Measurements from ENCODE around the gene LRRC27. TPM values are rescaled to one million over a fixed set of nuclear protein-coding genes. Genes with fewer than 3 reads are reported as not detected.
A peak's percentile ranks its signal among the peaks of the same experiment; 100 is the strongest.

The LRRC27 gene
- total and polyA plus RNA-seq, 2 donors (not counting 1 experiment from before 2014, with no cell fraction given), result 4.1 to 11.7 TPM

DNA sequence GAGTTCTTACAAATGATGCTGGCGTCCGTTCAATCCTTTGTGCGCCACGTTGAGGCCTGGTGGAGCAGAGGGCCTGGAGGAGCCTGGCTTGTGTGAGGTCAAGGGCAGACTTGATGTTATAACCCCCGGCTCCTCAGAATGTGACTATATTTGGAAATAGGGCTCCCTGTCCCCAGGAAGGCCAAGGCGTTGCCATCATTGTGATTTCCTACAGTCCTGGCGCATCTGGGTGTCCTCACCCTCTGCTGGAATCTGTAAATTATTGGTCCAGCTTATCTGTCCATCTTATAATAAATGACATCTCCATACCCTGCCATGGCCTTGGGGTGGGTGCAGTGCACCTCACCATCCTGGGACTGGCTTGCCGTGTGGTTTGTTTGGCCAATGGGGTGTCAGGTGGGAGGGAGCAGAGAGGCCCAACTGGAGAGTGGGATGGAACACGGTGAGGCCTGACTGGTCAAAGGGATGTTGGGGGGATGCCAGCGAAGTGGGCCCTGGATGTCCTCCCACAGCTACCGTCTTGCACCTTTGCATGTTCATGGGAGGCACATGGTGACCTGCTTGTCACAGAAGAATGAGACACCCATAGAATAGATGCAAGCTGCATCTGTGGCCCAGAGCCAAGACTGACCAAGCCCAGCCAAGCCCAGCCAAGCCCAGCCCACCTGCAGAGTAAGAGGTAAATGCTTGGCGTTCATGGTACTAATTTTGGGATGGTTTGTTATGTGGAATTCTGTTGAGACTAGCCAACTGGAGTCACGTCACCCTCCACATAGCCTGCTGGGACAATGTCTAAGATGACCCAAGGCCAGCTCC lies 11.1 kb upstream of the LRRC27 start:
- Histone ChIP-seq H3K27ac (ENCODE audit: insufficient read depth, low read length) (peak overlapping the region; percentile 78), H3K4me1 (ENCODE audit: control insufficient read depth, extremely low read depth, insufficient read depth, low read length) (peaks cover 16% of the 10 kb centered on the region), H4K20me1 (ENCODE audit: control insufficient read depth, extremely low read depth, insufficient read depth, low read length) (no peaks in the 10 kb centered on the region), H3K79me2 (ENCODE audit: control insufficient read depth, insufficient read depth, low read length) (peaks cover 1% of the 10 kb centered on the region), H3K4me3 (replicated peaks in 1 of 4; ENCODE audit: control extremely low read depth in 1 of 4, insufficient read depth in 1 of 4, low read depth in 3 of 4, low read length in 4 of 4) (no peak overlapping the region), H2AFZ (ENCODE audit: low read length) (no peak overlapping the region), H3K4me2 (ENCODE audit: extremely low read depth, insufficient read depth, low read length) (no peak overlapping the region), H3K36me3 (ENCODE audit: control insufficient read depth, insufficient read depth, low read length) (peaks cover 4% of the 10 kb centered on the region), H3K9me3 (ENCODE audit: control insufficient read depth, insufficient read depth, low read depth, low read length) (no peaks in the 10 kb centered on the region), H3K27me3 (ENCODE audit: control insufficient read depth, insufficient read depth, low read length) (no peaks in the 10 kb centered on the region), H3K9ac (ENCODE audit: insufficient read depth, low read length) (peak overlapping the region; percentile 21)
- DNase-seq (ENCODE audit: low read depth in 2 of 2), result no peak
- no peak for TF ChIP-seq EZH2 (IDR thresholded peaks at IDR 0.05; ENCODE audit: low read length, missing control alignments)
- TF ChIP-seq, protein P1, sequence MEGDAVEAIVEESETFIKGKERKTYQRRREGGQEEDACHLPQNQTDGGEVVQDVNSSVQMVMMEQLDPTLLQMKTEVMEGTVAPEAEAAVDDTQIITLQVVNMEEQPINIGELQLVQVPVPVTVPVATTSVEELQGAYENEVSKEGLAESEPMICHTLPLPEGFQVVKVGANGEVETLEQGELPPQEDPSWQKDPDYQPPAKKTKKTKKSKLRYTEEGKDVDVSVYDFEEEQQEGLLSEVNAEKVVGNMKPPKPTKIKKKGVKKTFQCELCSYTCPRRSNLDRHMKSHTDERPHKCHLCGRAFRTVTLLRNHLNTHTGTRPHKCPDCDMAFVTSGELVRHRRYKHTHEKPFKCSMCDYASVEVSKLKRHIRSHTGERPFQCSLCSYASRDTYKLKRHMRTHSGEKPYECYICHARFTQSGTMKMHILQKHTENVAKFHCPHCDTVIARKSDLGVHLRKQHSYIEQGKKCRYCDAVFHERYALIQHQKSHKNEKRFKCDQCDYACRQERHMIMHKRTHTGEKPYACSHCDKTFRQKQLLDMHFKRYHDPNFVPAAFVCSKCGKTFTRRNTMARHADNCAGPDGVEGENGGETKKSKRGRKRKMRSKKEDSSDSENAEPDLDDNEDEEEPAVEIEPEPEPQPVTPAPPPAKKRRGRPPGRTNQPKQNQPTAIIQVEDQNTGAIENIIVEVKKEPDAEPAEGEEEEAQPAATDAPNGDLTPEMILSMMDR (conservative IDR thresholded peaks at IDR 0.05 in 1 of 2, IDR thresholded peaks at IDR 0.05 in 1 of 2; ENCODE audit: low read depth in 1 of 2, low read length in 2 of 2), result no peak

DNA sequence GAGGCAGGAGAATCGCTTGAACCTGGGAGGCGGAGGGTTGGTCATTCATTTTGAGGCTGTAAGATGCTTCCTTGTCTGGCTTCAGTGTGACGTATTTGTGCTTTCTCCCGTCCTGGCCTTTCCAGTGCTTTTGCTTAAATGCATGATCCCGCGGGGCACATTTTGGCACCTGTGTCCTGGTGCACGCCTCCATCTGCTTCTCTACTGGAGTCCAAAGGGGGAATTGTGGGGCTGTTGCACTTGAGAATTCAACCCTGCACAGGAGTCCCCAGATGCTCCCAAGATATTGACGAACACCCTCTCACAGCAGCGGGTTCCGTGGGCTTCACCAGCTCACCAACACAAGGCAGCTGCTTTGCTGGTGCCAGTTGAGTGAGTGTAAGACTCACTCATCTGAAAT lies 10.3 kb upstream of the LRRC27 start:
- H3K9me3 ChIP-seq (ENCODE audit: control insufficient read depth, insufficient read depth, low read depth, low read length), result no peaks in the 10 kb centered on the region
- no peak overlapping the region for H3K9ac ChIP-seq (ENCODE audit: insufficient read depth, low read length)
- no peak overlapping the region for H3K4me2 ChIP-seq (ENCODE audit: extremely low read depth, insufficient read depth, low read length)
- no peak for TF ChIP-seq EZH2 (IDR thresholded peaks at IDR 0.05; ENCODE audit: low read length, missing control alignments)
- H3K4me1 ChIP-seq (ENCODE audit: control insufficient read depth, extremely low read depth, insufficient read depth, low read length), result peaks cover 16% of the 10 kb centered on the region
- no peaks in the 10 kb centered on the region for H4K20me1 ChIP-seq (ENCODE audit: control insufficient read depth, extremely low read depth, insufficient read depth, low read length)
- H2AFZ ChIP-seq (ENCODE audit: low read length), result no peak overlapping the region
- H3K4me3 ChIP-seq (replicated peaks in 1 of 4; ENCODE audit: control extremely low read depth in 1 of 4, insufficient read depth in 1 of 4, low read depth in 3 of 4, low read length in 4 of 4), result no peak overlapping the region
- DNase-seq (ENCODE audit: low read depth in 2 of 2), result no peak
- H3K36me3 ChIP-seq (ENCODE audit: control insufficient read depth, insufficient read depth, low read length), result peaks cover 6% of the 10 kb centered on the region
- peaks cover 6% of the 10 kb centered on the region for H3K79me2 ChIP-seq (ENCODE audit: control insufficient read depth, insufficient read depth, low read length)
- no peak overlapping the region for H3K27ac ChIP-seq (ENCODE audit: insufficient read depth, low read length)
- no peaks in the 10 kb centered on the region for H3K27me3 ChIP-seq (ENCODE audit: control insufficient read depth, insufficient read depth, low read length)

DNA sequence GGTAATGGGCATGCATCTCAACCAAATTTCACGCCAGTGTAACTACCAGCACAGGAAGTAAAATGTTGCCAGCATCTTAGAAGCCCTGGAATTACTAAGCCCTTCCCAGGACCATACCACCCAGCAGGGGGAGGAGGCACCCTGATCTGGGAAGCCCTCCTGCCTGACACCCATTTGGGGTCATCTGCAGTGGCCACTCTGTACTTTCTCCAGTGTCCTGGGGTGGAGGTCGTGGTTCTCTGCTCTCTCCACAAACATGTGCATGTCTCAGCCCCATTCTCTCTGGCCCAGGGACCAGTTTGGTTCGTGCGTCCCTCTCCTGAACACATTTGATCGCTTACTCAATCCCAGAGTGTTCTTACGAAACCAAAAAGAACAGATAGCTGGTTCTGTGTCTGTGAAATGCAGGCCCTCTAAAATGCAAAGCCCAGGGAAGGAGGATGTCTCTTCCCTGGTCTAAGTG lies 9.4 kb upstream of the LRRC27 start:
- H3K27ac ChIP-seq (ENCODE audit: insufficient read depth, low read length), result peak overlapping the region; percentile 2
- TF ChIP-seq EZH2 (IDR thresholded peaks at IDR 0.05; ENCODE audit: low read length, missing control alignments), result no peak
- TF ChIP-seq, protein P1 (conservative IDR thresholded peaks at IDR 0.05 in 1 of 2, IDR thresholded peaks at IDR 0.05 in 1 of 2; ENCODE audit: low read depth in 1 of 2, low read length in 2 of 2), result peak; percentile 32 to 61
- no peak overlapping the region for H2AFZ ChIP-seq (ENCODE audit: low read length)
- peaks cover 6% of the 10 kb centered on the region for H3K36me3 ChIP-seq (ENCODE audit: control insufficient read depth, insufficient read depth, low read length)
- no peak overlapping the region for H3K4me3 ChIP-seq (replicated peaks in 1 of 4; ENCODE audit: control extremely low read depth in 1 of 4, insufficient read depth in 1 of 4, low read depth in 3 of 4, low read length in 4 of 4)
- peaks cover 10% of the 10 kb centered on the region for H3K79me2 ChIP-seq (ENCODE audit: control insufficient read depth, insufficient read depth, low read length)
- DNase-seq (ENCODE audit: low read depth in 2 of 2), result peak in 1 of 2 donors; percentile 80
- H3K4me2 ChIP-seq (ENCODE audit: extremely low read depth, insufficient read depth, low read length), result no peak overlapping the region
- H3K9me3 ChIP-seq (ENCODE audit: control insufficient read depth, insufficient read depth, low read depth, low read length), result no peaks in the 10 kb centered on the region
- H3K9ac ChIP-seq (ENCODE audit: insufficient read depth, low read length), result no peak overlapping the region
- peaks cover 16% of the 10 kb centered on the region for H3K4me1 ChIP-seq (ENCODE audit: control insufficient read depth, extremely low read depth, insufficient read depth, low read length)
- no peaks in the 10 kb centered on the region for H4K20me1 ChIP-seq (ENCODE audit: control insufficient read depth, extremely low read depth, insufficient read depth, low read length)
- H3K27me3 ChIP-seq (ENCODE audit: control insufficient read depth, insufficient read depth, low read length), result no peaks in the 10 kb centered on the region
